GM19372 (cell line): ENCODE data around the gene KRTAP5-6.
"Not testable (repeated sequence)": the region's sequence is repeated elsewhere in the genome, so short reads cannot be mapped to it uniquely, and the experiment has no call there.

Experiments used
- ATAC-seq: cut with Tn5 transposase; IDR thresholded peaks from one replicate; pipeline ENCODE4 v1.9.1; 2021; ENCODE audit warnings: mild to moderate bottlenecking, low read depth, moderate library complexity; ENCODE audit not compliant: unreplicated experiment

Gene KRTAP5-6

DNA sequence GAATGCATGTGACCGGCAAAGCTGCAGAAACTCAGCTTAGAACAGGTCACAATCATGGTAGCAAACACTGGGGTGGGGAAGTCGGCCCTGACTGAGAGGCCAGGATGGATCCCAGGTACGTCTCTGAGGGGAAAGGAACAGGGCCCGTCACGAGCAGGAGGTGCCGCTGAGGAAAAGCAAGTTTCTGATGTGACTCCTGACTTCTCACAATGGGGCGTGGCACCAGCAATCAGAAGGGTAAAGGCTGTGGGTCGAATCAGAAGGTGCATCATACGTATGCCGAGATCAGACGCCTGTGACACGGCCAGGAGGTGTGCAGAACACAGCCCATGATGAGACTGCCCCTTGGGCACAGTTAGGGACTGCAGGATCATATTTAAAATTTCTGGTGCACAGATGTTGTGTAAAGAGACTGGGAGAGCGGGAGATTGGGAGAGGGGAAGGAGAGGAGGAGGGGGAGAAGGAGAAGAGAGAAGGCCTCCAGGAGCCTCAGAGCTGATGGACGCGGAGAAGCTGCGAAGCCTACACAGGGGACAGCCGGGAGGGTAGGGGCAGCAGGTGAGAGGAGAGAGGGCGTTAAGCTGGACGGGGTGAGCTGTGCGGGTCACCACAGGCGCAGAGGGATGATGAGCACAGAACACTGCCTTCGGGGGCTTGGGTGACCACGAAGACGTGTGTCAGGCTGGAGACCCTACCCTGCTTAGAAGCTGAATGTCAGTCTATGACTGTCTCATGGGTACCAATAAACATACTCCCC, 36.7 kb upstream of the KRTAP5-6 start:
- ATAC-seq: no peak

DNA sequence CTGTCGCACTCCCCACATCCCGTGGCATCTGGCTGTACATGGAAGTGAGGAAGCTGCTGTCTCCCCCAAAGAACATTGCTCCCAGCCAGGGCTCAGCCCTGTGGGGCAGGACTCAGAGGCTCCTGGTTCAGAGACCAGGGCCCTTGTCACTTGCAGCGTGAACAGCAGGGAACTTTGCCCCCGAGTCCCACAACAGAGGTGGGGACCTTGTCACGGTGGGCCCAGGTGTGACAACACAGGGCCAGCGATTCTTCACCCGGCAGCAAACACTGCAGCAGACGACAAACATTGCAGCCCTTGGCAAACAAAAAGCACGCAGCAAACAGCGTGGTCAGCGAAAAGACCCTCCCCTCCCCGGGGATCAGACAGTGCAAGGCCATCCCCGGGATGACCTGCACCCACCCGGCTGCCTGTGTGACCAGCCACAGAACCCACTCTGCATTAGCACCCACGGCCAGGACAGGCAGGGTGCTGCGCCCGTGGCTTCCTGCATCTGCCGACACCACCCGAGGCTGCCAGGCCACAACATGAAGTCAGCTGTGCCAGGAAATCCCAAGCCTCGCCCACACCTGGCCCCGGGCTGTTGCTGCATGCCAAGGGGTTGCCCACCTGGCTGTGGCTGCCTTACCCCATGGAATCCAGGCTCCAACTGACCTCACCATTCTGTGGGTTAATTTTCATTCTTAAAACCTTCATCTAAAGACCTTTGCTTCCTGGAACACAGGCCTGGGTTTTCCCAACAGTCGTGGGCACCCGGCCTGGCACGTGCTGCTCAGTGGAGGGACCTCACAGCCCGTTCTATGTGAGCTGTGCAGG, 35.3 kb upstream of the KRTAP5-6 start:
- not testable (repeated sequence) for ATAC-seq

DNA sequence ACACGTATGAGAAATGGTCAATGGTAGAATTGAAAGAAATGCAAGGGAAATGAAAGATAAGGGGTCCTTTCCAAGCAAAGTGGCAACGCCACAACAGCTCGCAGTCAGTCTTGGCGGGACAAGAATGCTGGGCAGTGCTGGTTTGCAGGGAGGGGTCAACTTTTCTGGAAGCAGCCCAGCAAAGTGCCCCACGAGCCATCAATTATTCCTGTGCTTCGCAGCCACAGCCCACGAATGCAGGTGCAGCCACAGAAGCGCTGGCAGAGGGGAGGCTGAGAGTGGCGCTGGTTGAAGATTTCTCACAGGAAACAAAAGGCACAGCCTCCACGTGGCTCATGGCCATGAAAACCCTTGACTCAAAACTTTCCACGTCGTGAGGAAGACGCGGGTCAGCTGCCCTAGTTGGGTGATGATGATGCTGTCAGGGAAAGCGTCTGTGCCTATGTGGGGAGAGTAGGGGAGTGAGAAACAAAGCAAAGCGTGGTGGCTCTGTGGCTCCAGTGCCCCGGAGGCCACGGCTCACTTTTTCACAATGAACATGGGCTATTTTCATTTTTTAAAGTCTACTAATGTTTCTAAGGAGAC, 34.2 kb upstream of the KRTAP5-6 start:
- ATAC-seq: not testable (repeated sequence)

DNA sequence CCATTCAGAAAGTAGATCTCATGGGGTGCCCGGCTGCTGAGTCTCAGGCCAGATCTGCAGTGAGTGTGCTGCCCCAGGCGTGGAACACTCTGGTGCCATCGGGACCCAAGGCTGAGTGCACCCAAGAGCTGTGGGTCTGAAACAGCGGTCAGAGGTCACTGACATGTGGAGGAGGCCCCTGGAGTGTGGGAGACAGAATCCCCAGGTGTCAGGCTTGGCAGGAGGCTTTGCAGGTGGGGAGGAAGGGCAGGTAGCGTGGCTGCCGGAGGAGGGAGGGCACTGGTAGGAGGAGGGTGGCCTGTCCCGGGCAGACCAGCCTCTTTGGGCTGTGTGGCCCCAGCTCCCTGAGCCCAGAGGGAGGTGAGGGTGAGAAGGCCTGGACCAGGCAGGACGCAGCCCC, 31.7 kb upstream of the KRTAP5-6 start:
- ATAC-seq: no peak

DNA sequence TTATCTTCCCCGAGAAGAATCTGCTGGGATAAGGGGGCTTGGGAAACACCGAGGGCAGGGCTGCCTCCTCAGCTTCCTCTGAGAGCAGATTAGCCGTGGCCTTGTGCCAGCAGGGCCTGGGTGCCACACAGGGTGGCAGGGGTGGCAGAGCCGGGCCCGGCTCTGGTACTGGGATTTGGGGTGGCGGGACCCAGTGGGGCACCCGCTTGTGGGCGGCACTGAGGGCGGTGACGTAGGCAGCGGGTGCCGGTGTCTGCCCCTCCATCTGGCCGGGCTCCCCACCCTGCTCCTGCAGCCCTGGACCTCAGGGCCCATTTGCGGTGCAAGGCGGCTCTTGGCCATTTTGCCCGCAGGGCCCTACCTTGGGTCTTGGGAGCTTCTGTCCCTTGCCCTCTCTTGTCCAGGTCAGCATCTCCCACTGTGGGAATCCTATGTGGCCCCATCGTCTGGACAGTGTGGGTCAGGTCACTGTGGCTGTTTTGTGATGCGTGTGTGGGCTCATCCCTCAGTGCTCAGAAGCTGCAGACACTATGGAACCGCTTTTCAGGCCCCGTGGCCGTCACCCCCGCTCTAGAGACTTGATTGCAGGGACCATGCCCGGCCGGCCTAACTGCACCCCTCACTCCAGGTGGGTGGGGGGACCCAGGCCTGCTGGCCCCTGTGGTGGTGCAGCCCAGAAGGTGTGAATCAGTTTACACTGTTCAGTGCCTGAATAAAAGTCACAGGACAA, 29.7 kb upstream of the KRTAP5-6 start:
- no peak for ATAC-seq

DNA sequence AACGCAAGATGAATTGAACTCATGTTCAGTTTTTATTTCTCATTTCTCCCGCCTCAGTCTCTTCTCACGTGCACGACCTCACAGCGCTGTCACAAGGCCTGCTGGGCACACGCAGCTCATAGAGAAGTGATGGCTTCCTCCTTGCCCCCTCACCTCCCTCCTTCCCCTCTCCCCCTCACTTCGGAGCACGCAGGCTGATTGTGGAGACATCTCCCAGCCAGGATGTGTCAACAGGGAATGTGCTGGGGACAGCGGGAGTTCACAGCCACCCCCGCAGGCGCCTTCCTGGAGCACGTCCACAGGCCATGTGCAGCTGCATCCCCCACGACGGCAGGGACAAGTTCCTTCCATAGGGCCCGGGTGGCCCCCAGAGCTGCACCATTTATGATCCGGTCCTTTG, 29.1 kb upstream of the KRTAP5-6 start:
- ATAC-seq: no peak

DNA sequence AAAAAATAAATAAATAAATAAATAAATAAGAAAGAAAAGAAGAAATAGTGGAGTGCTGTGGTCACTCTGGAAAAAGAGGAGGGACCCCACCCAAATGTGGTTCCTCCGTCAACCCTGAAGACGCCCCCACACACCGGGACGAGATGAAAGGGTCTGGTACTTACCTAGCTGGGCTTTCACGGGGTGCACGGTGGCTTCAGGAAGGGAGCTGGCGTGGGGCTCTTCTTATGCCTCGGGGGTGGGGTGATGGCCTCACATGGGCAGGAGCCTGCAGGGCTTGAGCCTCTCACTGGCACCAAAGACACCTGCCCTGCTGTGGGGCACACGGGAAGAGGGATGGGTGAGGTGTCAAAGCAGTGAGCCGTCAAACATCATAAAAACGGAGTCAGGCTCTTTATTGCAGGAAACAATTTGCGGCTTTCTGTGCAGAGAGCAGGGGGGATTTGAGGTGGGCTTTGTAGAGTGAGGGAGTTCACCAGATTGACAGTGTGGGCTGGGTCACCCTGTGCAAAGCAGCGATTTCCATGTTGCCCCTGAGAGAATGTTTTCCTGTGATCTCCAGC, 28.0 kb upstream of the KRTAP5-6 start:
- no peak for ATAC-seq

DNA sequence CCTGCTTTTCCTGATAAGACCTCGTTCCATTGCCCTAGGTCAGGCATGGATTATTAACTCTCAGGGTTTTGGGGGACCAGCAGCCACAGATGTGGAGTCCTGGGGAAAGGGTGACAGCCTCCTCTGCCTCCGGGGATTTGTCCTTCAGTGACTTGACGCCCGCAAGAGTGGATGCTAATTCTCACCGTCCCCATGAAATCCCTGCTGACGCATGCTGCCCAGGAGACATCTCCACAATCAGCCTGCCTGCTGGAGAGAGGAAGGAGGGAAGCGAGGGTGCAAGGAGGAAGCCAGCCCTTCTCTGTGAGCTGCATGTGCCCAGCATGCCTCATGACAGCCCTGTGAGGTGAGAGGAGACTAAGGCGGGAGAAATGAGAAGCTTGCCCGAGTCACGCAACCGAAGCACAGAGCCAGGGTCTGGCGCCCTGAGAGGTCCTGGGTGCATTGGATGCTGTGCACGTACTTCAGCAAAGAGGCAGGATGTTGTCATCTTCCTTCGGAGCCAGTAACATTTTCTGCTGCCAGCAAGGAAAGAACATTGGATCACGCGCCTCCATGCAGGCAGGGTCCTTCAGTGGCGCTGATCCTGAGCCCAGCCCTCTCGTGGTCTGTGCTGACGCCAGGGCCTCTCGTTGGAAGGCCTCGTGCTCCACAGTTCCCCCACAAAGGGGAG, 27.3 kb upstream of the KRTAP5-6 start:
- no peak for ATAC-seq

DNA sequence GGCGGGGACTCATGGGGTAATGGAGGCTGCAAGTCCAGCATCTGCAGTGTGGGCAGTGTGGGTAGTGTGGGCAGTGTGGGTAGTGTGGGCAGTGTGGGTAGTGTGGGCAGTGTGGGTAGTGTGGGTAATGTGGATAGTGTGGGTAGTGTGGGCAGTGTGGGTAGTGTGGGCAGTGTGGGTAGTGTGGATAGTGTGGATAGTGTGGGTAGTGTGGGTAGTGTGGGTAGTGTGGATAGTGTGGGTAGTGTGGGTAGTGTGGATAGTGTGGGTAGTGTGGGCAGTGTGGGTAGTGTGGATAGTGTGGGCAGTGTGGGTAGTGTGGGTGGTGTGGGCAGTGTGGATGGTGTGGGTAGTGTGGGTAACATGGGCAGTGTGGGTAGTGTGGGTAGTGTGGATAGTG, 26.5 kb upstream of the KRTAP5-6 start:
- ATAC-seq: not testable (repeated sequence)

DNA sequence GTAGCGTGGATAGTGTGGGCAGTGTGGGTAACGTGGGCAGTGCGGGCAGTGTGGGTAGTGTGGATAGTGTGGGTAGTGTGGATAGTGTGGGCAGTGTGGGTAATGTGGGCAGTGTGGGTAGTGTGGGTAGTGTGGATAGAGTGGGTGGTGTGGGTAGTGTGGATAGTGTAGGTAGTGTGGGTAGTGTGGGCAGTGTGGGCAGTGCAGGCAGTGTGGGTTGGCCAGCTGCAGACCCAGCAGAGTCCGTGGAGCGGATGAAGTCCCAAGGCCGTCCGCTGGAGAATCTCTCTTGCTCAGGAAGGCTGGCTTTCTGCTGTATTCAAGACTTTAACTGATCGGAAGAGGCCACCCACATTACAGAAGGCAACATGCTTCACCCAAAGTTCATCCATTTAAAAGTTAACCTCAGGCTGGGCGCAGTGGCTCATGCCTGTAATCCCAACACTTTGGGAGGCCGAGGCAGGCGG, 26.1 kb upstream of the KRTAP5-6 start:
- ATAC-seq: no peak

DNA sequence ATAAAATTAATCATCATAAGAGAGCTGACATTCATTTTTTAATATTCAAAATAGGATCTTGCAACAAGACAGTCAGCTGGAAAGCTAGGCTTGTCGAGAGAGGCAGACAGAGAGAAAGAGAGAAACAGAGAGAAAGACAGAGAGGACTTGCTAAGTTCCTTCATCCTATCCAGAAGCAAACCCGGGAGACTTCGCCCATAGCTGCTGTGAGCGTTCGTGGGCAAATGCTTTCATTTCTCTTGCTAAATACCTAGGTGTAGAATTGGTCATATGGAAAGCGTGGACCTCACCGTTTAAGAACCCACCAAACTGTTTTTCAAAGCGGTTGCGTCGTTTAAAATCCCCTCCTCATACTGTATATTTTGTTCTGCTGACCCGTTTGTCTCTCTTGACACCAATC, 25.3 kb upstream of the KRTAP5-6 start:
- no peak for ATAC-seq

DNA sequence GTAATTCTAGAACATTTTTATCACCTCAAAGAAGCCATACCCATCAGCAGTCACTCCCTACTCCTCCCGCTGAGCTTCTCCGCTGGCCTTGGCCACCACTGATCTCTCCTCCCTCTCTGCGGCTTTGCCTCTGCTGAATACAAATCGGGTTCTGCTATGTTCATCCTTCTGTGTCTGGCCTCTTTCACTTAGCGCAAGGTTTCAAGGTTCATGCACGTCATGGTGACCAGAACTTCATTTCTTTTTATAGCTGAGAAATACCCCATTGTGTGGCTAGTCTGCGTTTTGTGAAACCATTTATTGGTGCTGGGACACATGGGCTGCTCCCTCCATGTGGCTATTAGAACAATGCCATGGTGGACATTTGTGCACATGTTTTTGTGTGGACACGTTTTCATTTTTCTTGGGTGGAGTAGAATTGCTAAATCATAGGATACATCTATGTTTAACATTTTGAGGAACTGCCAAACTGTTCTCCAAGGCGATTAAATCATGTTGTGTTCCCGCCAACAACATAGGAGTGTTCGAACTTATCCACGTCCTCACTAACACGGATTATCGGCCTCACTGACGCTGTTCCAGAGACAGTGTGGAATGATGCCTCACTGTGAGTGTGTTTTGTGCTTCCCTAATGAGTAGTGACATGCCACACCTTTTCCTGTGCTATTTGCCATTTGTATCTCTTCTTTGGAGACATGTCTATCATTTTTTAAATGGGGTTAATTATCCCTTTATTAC, 24.2 kb upstream of the KRTAP5-6 start:
- no peak for ATAC-seq

DNA sequence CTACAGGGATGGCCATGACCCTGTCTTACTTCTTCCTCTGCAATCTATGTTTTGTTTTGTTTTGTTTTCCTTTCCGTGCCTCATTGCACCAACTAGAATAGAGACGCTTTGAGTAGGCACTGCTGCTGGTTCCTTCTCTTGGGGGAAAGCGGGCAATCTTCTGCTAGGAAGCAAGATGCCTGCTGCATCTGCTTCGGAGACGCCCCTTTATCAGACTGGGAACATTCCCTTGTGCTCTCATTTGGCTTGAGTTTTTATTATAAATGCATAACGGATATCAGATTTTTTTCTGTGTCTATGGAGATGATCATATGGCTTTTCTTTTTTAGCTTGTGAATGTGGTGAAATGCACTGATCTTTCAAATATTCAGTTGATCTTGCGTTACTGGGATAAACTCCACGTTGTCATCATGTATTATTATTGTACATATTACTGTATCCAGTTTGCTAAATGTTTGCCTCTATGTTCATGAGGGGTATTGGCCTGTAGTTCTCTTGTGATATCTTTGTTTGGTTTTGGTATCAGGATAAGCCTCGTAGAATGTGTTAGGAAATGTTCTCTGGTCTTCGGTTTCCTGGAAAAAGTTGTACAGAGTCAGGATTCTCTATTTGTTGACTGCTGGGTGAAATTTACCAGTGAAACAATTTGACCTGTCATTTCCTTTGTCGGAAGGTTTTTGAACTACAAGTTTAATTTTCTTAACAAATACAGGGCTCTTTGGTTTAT, 23.4 kb upstream of the KRTAP5-6 start:
- no peak for ATAC-seq

DNA sequence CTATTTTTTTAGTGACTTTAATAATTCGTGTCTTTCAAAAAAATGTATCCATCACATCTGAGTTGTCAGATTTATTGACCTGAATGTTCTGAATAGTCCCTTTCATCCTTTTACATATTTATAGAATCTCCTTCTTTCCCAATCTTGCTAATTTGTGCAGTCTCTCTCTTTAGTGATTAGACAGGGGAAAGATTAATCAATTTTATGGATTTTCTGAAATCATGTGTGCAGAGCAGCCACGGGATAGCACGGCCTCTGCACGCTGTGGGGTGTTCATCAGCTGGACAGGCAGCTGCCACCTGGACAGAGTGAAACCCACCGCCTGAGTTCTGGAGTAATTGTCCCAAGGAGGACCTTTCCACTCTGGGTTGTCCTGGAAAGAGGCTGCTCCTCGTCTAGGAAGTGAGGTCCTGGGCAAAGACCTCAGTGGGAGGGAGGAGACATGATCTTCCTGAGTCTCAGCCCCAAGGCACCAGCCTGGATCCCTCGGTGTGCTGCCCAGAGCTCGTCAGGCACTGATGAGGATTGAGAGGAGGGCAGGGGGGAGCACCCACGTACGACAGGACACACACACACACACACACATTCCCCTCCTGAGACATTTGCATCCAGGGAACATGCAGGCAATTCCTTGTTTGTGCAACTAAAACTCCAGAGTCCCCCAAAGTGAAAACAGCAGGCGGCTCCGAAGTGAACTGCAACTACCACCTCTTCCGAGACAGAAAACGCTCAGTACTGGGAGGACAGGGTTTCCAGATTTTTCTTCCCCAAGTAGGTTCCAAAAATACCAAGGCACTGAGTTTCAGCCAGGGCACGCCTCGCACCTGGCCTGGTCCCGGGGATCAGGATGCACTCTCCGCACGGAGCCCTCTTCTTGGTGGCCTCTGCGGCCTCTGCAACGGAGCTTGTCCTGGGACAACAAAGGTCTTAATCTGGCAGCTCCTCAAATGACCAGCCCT, 22.5 kb upstream of the KRTAP5-6 start:
- no peak for ATAC-seq

DNA sequence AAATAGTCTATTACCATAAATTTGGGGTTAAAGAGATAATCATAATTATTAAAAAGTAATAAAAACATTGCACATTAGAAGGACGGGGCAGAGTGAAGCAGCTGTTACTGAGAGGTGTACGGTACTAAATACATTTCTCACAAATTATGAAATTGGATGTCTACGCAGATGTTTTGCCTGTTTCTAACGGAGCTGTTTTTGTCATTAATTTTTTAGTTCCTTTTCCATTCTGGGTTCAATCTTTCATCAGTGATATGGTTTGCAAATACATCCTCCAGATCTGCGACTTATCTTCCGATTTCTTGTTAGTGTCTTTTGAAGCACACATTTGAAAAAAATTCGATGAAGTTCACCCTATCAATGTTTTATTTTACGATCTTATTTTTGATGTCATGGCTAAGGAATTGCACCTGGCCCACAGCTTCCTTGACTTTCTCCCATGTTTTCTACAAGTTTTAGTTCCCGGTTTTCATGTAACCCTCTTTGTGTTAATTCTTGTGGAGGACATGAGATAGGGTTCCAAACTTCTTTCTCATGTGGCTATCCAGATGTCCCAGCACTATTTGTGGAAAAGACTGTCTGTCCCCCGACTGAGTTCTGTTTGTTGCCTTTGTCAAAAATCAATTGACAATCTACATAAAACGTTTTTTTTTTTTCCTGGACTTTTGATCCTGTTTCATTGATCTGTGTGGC, 21.3 kb upstream of the KRTAP5-6 start:
- no peak for ATAC-seq

DNA sequence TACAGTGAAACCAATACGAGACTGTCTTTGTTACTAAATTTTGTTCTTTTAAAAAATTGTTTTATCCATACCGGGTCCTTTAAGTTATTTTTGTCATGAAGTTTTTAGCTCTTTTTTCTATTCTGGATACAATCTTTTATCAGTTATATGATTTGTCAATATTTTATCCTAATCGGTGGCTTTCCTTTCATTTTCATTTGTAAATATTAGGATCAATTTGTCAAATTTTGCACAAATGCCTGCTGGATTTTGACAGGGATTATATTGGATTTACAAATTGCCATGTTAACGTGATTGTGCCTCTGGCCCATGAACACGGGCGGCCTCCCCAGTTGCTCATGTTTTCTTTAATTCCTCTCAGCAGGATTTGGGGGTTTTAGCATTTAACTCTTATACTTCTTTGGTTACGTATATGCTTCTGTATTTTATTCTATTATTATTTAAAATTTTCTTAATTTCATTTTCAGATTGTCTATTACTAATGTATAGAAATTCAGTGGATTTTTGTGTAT, 20.7 kb upstream of the KRTAP5-6 start:
- no peak for ATAC-seq

DNA sequence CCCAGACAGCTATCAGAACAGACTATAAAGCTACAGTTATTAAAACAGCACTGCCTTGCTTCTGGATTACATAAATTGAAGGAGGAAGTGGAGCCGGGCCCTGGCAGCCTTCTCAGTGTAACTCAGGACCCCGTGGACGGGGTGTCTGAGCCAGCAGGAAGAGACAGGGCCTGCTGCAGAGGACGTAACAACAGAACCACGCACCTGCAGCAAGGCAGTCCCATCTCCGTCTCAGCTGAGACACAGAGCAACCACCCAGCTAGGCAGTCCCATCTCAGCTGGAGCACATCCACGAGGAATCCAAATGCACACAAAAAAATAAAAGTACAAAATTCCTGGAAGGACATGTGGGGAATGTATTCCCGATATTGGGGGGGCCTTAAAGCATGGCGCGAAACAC, 17.1 kb upstream of the KRTAP5-6 start:
- ATAC-seq: no peak
